DMS153 (cell line): Measurements from ENCODE around the gene ZSCAN9.

Experiments
- DNase-seq: peaks from one replicate; lab custom pipeline; 2025; lab: John Stamatoyannopoulos, UW

ZSCAN9 gene

DNA sequence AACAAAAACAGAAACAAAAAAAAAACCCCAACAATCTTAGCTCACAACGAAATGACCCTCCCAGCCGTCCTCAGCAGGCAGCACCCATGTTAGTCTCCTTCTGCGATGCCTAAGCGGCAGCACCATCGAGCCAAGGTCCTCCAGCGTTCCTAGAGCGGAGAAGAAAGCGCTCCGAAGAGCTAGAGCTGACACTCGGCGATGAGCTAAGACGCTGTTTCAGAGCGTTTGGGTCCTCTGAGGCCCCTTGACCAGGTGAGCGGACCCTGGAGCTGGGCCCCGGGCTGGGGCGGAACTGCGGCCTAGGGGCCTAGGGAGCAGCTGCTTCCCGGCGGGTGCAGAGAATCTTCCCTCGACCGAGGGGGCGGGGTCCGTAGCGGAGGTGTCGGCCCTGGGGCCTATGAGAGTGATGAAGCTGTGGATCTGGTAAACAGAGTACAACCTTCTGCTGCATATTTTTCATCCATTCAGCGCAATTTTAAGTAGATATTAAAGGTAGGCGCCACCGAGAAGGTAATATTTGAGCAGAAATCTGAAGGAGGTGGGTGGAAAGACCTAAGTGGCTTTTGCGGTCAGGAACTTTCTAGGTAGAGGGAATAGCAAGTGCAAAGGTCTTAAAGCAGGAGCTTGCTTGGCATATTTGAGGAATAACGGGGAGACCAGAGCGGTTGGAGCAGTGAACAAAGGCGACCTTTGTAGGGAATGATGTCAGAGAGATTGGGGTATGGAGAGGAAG, 42.1 kb downstream of the ZSCAN9 start, which contains the start of gene ZSCAN26:
ZSCAN26 (plus strand) TSS at position 182 of the 733 bp plus-strand sequence. CDS start 4,777 bp downstream, outside the sequence.
- DNase-seq, result peak; percentile 79

DNA sequence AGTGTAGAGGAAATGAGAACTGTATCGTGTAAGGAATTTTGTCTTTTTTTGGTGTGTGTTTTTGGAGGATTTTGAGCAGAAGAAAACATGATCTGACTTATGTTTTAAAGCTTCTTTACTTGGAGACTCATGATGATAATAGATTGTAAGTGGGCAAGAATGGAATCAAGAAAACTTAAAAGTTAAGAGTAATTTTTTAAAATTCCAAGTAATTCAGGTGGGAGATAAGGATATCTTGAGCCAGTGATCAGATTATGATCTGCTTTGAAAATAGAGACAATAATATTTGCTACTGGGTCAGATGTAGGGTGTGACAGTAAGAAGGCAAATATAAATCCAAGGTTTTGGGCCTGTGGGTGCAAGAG, 42.6 kb downstream of the ZSCAN9 start:
- DNase-seq, result no peak

DNA sequence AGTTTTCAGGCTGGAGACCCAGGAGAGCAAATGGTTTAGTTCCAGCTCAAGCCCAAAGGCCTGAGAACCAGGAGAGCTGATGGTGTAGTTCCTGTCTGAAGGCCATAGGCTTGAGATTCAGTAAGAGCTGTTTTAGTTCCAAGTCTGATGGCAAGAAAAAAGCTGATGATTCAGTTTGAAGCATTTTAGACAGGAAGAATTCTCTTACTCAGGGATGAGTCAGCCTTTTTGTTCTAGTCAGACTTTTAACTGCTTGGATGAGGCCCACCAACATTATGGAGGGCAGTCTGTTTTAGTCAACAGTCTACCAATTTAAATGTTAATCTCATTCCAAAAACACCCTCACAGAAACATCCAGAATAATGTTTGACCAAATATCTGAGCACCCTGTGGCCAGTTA, 44.4 kb downstream of the ZSCAN9 start:
- no peak for DNase-seq

DNA sequence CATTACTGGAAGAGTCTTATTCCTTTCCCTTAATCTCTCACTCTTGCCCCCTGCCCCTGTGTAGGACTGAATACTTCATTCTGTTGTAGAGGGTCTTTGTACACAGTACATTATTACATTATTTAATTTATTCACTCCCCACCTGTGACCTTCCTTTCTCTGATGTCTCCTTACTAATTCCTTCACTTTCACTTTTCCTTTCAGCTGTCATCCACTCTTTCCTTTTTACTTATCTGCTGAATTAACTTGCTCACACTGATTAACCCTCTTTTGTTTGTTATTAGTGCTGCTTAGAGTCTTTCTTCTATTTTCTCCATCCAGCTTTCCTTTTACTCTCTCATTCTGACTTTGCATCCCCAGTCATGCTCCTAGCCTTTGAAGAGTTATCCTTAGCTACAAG, 49.8 kb downstream of the ZSCAN9 start:
- DNase-seq, result no peak

DNA sequence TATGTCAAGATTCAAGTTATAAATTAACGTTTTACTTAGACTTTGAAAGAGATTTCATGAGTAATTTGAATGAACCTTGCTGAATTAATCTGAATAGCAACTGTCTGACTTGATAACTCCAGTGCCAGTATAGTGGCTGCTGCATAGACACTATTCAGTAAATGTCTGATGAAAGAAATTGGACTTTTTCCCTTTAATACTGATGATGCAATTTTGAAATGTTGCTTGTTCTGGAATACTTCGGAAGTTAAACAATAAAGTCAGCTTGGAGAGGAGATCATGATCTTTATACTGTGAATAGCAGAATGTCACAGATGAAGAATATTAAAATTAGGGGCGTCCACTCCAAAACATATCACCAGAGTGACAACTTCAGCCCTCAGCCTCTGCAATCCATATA, 52.7 kb downstream of the ZSCAN9 start:
- no peak for DNase-seq

DNA sequence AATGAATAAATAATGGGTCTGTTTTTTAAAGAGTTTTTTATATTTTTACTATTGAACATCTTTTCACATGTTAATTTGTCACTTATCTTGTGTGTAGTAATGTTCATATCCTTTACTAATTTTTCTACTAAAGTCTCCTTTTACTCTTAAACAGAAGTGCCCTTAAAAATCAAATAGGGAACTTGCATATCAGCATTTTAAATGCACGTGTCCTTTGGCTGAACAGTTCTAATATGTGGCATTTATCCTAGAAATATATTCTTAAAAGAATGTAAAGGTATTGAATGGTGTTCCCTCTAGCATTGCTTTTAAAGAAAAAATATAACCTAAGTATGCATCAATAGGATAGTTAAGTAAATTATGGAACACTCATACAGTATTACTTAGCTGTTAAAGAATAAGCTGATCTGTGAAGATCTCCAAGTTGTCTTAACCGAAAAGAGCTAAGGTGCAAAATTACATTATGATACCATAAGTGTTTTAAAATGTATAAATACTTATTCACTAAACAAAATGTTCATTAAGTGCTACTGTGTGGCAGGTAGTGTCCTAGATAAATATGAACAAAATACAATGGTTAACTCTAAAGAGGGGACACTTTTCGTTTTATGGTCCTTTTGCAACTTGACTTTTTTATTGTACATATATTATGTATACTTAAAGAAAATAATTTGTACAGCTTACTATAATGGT, 55.7 kb downstream of the ZSCAN9 start:
- DNase-seq, result no peak

DNA sequence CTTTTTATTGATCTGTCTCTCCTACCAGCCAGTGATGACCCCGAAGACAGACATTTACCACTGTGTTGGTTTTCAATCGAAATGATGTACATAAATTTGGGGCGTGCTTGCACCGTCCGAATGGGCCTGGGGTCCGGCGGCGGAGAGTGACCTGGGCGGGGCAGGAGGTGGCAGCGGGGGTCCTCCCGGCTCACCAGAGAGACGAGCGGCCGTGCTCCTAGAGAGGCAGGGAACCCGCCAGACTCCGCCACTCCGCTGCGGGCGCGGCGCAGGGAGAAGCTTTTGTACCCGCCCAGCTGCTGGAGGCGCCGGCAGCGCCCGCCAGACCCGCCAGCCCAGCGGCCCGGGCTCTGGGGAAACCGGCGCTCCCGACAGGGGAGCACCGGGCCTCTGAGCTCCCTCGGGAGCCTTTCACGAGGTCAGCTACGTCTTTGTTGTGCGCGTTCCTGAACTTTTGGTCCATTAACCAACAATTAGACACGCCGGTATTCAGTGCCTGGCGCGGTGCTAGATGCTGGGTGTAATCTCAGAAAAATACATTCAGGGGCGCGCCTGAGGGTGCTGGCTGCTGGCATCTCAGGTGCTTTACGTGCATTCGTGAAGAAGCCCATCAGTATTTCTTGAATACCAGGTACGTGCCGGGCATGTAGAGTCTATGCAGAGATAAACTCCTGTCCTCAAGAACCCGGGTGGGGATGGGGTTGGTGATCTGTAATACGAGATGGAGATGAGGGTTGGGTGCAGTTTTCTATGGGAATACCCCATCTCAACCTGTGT, 56.4 kb downstream of the ZSCAN9 start, which contains the start of gene PGBD1:
PGBD1 (plus strand) TSS at position 285 of the 777 bp plus-strand sequence. CDS start 2,242 bp downstream, outside the sequence.
- peak; percentile 47 for DNase-seq

DNA sequence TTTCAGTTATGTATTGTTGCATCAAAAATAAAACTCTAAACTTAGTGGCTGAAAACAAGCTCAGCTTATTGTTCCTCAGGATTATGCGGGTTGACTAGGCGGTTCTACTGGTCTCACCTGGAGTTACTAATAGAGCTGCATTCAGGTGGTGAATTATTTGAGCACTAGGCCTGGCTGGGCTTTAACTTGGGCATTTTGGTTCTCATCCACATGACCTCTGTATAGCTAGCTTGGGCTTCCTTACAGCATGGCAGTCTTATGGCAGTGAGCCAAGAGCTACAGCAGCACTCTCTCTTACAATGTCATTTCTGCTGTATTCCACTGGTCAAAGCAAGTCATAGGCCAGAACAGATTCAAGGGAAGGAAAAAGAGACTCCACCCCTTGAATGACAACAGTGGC, 57.9 kb downstream of the ZSCAN9 start:
- no peak for DNase-seq
